Tibial nerve (tissue), 3 donors: ENCODE measurements around the gene NUDT17.

Experiments
- POLR2A ChIP-seq, 2 donors: fragments of 450-650 bp; IDR thresholded peaks; one replicate each; pipeline ENCODE4 v1.6.1; 2017; ENCODE audit warnings: antibody characterized with exemption in 2 of 2, mild to moderate bottlenecking in 2 of 2, moderate library complexity in 2 of 2
- TF ChIP-seq, protein P1 (sequence below), 5 experiments: fragments of 200-600 bp in 3 of 5; fragments of 450-650 bp in 2 of 5; sonication (generic) in 3 of 5; IDR thresholded peaks; one replicate each; pipeline ENCODE4 v1.5.1; 2016 to 2019; ENCODE audit warnings: antibody characterized with exemption in 5 of 5, mild to moderate bottlenecking in 3 of 5, moderate library complexity in 2 of 5

DNA sequence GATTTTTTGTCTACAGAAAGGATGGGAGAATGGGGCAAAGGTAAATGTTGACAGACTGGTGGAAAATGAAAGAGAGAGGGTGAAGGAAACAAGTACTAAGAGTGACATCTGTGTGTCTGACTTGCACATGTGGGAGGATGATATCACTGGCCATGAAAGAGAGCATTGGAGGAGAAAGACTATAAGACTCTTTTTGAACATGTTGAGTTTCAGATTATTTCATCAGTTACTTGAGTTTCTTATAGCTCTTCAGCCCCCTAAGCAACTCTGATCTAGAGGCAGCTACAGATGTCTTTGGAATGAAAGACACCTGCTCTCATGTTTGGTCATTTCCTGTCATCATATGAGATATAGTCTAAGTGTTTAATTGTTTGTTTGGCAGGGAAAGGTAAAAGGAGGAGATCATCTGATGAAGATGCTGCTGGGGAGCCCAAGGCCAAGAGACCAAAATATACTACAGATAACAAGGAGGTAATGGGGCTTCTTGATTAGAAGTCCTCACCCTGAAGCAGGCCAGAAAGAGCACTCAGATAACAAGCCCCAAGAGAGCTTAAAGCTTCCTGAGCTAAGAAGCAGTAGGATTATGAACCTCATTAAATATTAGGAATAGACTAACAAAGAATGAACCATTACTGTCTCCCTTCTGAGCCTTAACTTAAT lies 16.9 kb upstream of the NUDT17 start:
- TF ChIP-seq, protein P1, sequence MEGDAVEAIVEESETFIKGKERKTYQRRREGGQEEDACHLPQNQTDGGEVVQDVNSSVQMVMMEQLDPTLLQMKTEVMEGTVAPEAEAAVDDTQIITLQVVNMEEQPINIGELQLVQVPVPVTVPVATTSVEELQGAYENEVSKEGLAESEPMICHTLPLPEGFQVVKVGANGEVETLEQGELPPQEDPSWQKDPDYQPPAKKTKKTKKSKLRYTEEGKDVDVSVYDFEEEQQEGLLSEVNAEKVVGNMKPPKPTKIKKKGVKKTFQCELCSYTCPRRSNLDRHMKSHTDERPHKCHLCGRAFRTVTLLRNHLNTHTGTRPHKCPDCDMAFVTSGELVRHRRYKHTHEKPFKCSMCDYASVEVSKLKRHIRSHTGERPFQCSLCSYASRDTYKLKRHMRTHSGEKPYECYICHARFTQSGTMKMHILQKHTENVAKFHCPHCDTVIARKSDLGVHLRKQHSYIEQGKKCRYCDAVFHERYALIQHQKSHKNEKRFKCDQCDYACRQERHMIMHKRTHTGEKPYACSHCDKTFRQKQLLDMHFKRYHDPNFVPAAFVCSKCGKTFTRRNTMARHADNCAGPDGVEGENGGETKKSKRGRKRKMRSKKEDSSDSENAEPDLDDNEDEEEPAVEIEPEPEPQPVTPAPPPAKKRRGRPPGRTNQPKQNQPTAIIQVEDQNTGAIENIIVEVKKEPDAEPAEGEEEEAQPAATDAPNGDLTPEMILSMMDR (IDR thresholded peaks at IDR 0.05) = no peak
- no peak for TF ChIP-seq POLR2A (IDR thresholded peaks at IDR 0.05)
